Left ventricle myocardium superior (tissue), 1 donor: ENCODE measurements around the gene XKRX. TPM values are rescaled to one million over a fixed set of nuclear protein-coding genes. Genes with fewer than 3 reads are reported as not detected.
A peak's percentile ranks its signal among the peaks of the same experiment; 100 is the strongest.

Experiments used
- ATAC-seq: fragments of 200-7000 bp; cut with Tn5 transposase; one replicate; pipeline ENCODE4 v1.9.1; 2020; ENCODE audit warnings: mild to moderate bottlenecking, moderate library complexity
- DNase-seq: peaks from one replicate; pipeline ENCODE4 v3.0.0-alpha.2; 2020
- intact Hi-C: fragments of 100-400 bp; cut with micrococcal nuclease; formaldehyde crosslinking; loops from one replicate; pipeline ENCODE4 v1.11.0; 2022
- long read RNA-seq: library from polyadenylated mRNA; unstranded; transcript quantifications from one replicate; pipeline ENCODE4 v2.0.0, GENCODE V29; 2021
- total RNA-seq: library from RNA; stranded (reverse); fragmentation: NEBNext Ultra II Directional; extraction: Animal tissue kit (Norgen Biotek cat#: 25700); gene quantifications from one replicate; pipeline ENCODE4 v1.2.1, GENCODE V29; 2021
- donor health status: DM: no; HTN: yes; CAD: no; lungs with severe emphysema.

The XKRX gene
- total RNA-seq = not detected
- long read RNA-seq = 0 reads

GRCh38 chrX:100928660-100929613 lies at the start of gene XKRX:
XKRX (minus strand) TSS chrX:100928917; CDS start chrX:100928304, 613 bp downstream.
- peak; percentile 37 for ATAC-seq
- peak; percentile 38 for DNase-seq
- intact Hi-C loops = no loop called here

GRCh38 chrX:100976211-100976610 lies 47.5 kb upstream of the XKRX start:
- intact Hi-C loops = no loop called here
- no peak for ATAC-seq
- DNase-seq = no peak

GRCh38 chrX:100975212-100975611 lies 46.5 kb upstream of the XKRX start:
- intact Hi-C loops = no loop called here
- no peak for DNase-seq
- ATAC-seq = no peak

GRCh38 chrX:100973411-100973810 lies 44.7 kb upstream of the XKRX start:
- ATAC-seq (no peak), DNase-seq (no peak)
- intact Hi-C loops = no loop called here

GRCh38 chrX:100969936-100970335 lies 41.2 kb upstream of the XKRX start:
- no peak for DNase-seq

GRCh38 chrX:100969408-100969807 lies 40.7 kb upstream of the XKRX start, which contains the start of gene ARL13A:
ARL13A (plus strand) TSS chrX:100969708; CDS start chrX:100973690, 3,982 bp downstream.
- ATAC-seq = no peak
- intact Hi-C loops = no loop called here

More at GRCh38 chrX:100969936-100970335, 41.2 kb upstream of the XKRX start:
- intact Hi-C loops = no loop called here
- no peak for ATAC-seq

GRCh38 chrX:100964362-100964761 lies 35.6 kb upstream of the XKRX start:
- intact Hi-C loops = no loop called here
- DNase-seq (no peak), ATAC-seq (no peak)

More at GRCh38 chrX:100969408-100969807, 40.7 kb upstream of the XKRX start, which contains the start of gene ARL13A:
- DNase-seq = no peak

- intact Hi-C loops = no loop called here
- no peak for ATAC-seq
- DNase-seq = no peak
These were observed 34.1 kb upstream of the XKRX start for GRCh38 chrX:100962811-100963210.

- intact Hi-C loops = no loop called here
- ATAC-seq (no peak), DNase-seq (no peak)
These were observed 19.8 kb upstream of the XKRX start for GRCh38 chrX:100948557-100948956.

GRCh38 chrX:100946299-100946927 lies 17.7 kb upstream of the XKRX start:
- DNase-seq = no peak
- intact Hi-C loops = no loop called here

GRCh38 chrX:100944601-100945000 lies 15.9 kb upstream of the XKRX start:
- intact Hi-C loops = no loop called here
- no peak for DNase-seq
- ATAC-seq = no peak

More at GRCh38 chrX:100946299-100946927, 17.7 kb upstream of the XKRX start:
- no peak for ATAC-seq

GRCh38 chrX:100939333-100939732 lies 10.6 kb upstream of the XKRX start:
- intact Hi-C loops = no loop called here
- no peak for ATAC-seq
- no peak for DNase-seq

- ATAC-seq (no peak), DNase-seq (no peak)
- intact Hi-C loops = no loop called here
These were observed 7.0 kb upstream of the XKRX start for GRCh38 chrX:100935767-100936166.

GRCh38 chrX:100931925-100932285 lies 3.2 kb upstream of the XKRX start:
- DNase-seq = no peak
- intact Hi-C loops = no loop called here
- ATAC-seq = no peak

GRCh38 chrX:100931218-100931924 lies 2.7 kb upstream of the XKRX start:
- ATAC-seq = no peak
- no peak for DNase-seq
- intact Hi-C loops = no loop called here

- DNase-seq = no peak
- intact Hi-C loops = no loop called here
- ATAC-seq = no peak
These were observed 2.3 kb downstream of the XKRX start for GRCh38 chrX:100926453-100926852.

- no peak for ATAC-seq
- DNase-seq = no peak
- intact Hi-C loops = no loop called here
These were observed 4.3 kb downstream of the XKRX start for GRCh38 chrX:100924375-100924774.

- intact Hi-C loops = no loop called here
- no peak for ATAC-seq
- no peak for DNase-seq
These were observed 13.2 kb downstream of the XKRX start for GRCh38 chrX:100915562-100915961.

GRCh38 chrX:100913111-100913510 lies 15.6 kb downstream of the XKRX start:
- ATAC-seq (no peak), DNase-seq (no peak)
- intact Hi-C loops = no loop called here

GRCh38 chrX:100911731-100912130 lies 17.0 kb downstream of the XKRX start:
- intact Hi-C loops = no loop called here
- DNase-seq = no peak
- ATAC-seq = no peak
